ENCODE data around the gene SLC7A6.

DNA sequence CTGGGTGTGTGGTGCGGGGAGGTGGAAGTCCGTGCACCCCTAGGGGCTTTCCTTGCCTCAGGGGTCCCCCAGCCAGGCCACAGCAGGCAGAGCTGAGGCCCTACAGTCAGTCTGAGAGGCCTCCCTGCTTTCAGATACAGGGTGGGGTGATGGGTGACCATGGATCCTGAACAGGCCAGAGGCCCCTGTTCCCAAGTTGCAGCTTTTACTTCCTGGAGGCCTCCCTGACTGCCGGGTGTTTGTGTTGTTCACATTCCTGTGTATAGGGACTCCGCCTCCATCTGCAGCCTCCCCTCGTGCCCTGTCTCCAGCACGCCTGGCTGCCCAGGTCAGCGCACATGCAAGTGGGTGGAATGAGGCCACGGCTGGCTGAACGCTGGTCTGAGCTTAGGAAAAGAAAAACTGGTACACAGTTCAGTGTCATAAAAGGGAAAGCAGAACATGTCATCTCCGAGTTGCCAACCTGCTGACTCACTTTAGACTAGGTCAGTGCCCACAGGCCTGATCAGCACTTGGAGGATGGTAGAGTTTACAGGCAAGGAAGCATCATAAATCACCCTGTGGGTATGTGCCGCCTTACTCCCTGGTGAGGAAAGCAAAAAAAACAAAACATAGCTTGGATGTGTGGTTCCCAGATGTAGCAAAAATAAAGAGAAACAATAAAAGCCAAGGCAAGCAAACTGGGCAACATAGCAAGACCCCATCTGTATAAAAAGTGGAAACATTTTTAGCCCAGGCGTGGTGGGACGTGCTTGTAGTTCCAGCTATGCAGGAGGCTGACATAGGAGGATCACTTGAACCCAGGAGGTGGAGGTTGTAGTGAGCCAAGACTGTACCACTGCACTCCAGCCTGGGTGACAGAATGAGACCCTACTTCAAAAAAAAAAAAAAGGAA lies 6.2 kb upstream of the SLC7A6 start:
- TF ChIP-seq, protein P1, sequence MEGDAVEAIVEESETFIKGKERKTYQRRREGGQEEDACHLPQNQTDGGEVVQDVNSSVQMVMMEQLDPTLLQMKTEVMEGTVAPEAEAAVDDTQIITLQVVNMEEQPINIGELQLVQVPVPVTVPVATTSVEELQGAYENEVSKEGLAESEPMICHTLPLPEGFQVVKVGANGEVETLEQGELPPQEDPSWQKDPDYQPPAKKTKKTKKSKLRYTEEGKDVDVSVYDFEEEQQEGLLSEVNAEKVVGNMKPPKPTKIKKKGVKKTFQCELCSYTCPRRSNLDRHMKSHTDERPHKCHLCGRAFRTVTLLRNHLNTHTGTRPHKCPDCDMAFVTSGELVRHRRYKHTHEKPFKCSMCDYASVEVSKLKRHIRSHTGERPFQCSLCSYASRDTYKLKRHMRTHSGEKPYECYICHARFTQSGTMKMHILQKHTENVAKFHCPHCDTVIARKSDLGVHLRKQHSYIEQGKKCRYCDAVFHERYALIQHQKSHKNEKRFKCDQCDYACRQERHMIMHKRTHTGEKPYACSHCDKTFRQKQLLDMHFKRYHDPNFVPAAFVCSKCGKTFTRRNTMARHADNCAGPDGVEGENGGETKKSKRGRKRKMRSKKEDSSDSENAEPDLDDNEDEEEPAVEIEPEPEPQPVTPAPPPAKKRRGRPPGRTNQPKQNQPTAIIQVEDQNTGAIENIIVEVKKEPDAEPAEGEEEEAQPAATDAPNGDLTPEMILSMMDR (conservative IDR thresholded peaks at IDR 0.05; ENCODE audit: low read length) = no peak
- TF ChIP-seq EZH2phosphoT487 (IDR thresholded peaks at IDR 0.05; ENCODE audit: borderline replicate concordance, low read depth, low read length) = no peak

All from OCI-LY7 (cell line).